GM18519 (cell line): ENCODE measurements around the gene DCP1A.
"Not testable (repeated sequence)": the region's sequence is repeated elsewhere in the genome, so short reads cannot be mapped to it uniquely, and the experiment has no call there.

ENCODE experiments used
- ATAC-seq: cut with Tn5 transposase; IDR thresholded peaks from one replicate; pipeline ENCODE4 v1.9.1; 2021; ENCODE audit warnings: mild to moderate bottlenecking, moderate library complexity; ENCODE audit not compliant: unreplicated experiment, low FRiP score

The DCP1A gene

GRCh38 chr3:53329897-53330296 lies 17.4 kb downstream of the DCP1A start:
- no peak for ATAC-seq

GRCh38 chr3:53328746-53329145 lies 18.6 kb downstream of the DCP1A start:
- no peak for ATAC-seq

GRCh38 chr3:53327986-53328385 lies 19.4 kb downstream of the DCP1A start:
- not testable (repeated sequence) for ATAC-seq

GRCh38 chr3:53324105-53324504 lies 23.2 kb downstream of the DCP1A start:
- no peak for ATAC-seq

- ATAC-seq: no peak
Observed at GRCh38 chr3:53320697-53321096, 26.6 kb downstream of the DCP1A start.

- no peak for ATAC-seq
Observed at GRCh38 chr3:53318522-53318921, 28.8 kb downstream of the DCP1A start.

- ATAC-seq: no peak
Observed at GRCh38 chr3:53312832-53313231, 34.5 kb downstream of the DCP1A start.

- no peak for ATAC-seq
Observed at GRCh38 chr3:53311882-53312281, 35.5 kb downstream of the DCP1A start.

- ATAC-seq: no peak
Observed at GRCh38 chr3:53303957-53304356, 43.4 kb downstream of the DCP1A start.

GRCh38 chr3:53303549-53303948 lies 43.8 kb downstream of the DCP1A start:
- ATAC-seq: no peak

- ATAC-seq: no peak
Observed at GRCh38 chr3:53300826-53301225, 46.5 kb downstream of the DCP1A start.

GRCh38 chr3:53299611-53300023 lies 47.7 kb downstream of the DCP1A start:
- ATAC-seq: not testable (repeated sequence)

GRCh38 chr3:53295410-53295809 lies 51.9 kb downstream of the DCP1A start:
- no peak for ATAC-seq

GRCh38 chr3:53293867-53294266 lies 53.5 kb downstream of the DCP1A start:
- ATAC-seq: no peak

GRCh38 chr3:53288214-53288613 lies 59.1 kb downstream of the DCP1A start:
- no peak for ATAC-seq

- ATAC-seq: no peak
Observed at GRCh38 chr3:53287131-53287629, 60.2 kb downstream of the DCP1A start.

- ATAC-seq: no peak
Observed at GRCh38 chr3:53286727-53287126, 60.6 kb downstream of the DCP1A start.

- no peak for ATAC-seq
Observed at GRCh38 chr3:53282581-53282980, 64.8 kb downstream of the DCP1A start.

GRCh38 chr3:53278667-53279066 lies 68.7 kb downstream of the DCP1A start:
- no peak for ATAC-seq

GRCh38 chr3:53274938-53275605 lies 72.3 kb downstream of the DCP1A start:
- no peak for ATAC-seq

- ATAC-seq: no peak
Observed at GRCh38 chr3:53273146-53273670, 74.1 kb downstream of the DCP1A start.
